HepG2 (cell line): ENCODE results near the gene MTMR3. TPM values are rescaled to one million over a fixed set of nuclear protein-coding genes. Genes with fewer than 3 reads are reported as not detected.

Source experiments
- ATAC-seq: fragments of 200-7000 bp; cut with Tn5 transposase; 3 replicates; pipeline ENCODE4 v1.9.1; 2020; ENCODE audit warnings: mild to moderate bottlenecking, moderate library complexity
- BruUV-seq: library from RNA; stranded (reverse); fragments of 400-500 nt; replicated peaks from 2 replicates; lab custom pipeline; 2021; lab: Mats Ljungman, UMichigan
- CTCF ChIA-PET: fragments of 300-600 bp; formaldehyde crosslinking; extraction: SDS; loops from one replicate; lab custom pipeline; 2021; ENCODE audit warnings: low total read pairs, inconsistent platforms, low intra/inter-chr PET ratio; lab: Yijun Ruan, JAX
- POLR2A ChIA-PET: fragments of 350-600 bp; sonication (Branson Sonifier 250); formaldehyde crosslinking; loops from one replicate; lab custom pipeline; 2020; ENCODE audit warnings: antibody characterized with exemption, inconsistent platforms; lab: Yijun Ruan, JAX
- DNase-seq: peaks from one replicate; pipeline ENCODE4 v3.0.0-alpha.2; 2015; ENCODE audit warnings: low spot score
- FAIRE-seq: peaks from 3 replicates; lab custom pipeline; 2011; peaks lifted over from hg19 to GRCh38; lab: Jason Lieb, UNC
- H2AFZ ChIP-seq: one replicate; pipeline ENCODE4 v1.6.1; 2011; ENCODE audit warnings: low read length, inconsistent platforms
- H3K27ac ChIP-seq: fragments of 300-600 bp; 3 replicates; pipeline ENCODE4 v1.8.0; 2011; ENCODE audit warnings: mixed run types, mild to moderate bottlenecking, mixed read lengths, low read length, inconsistent platforms; ENCODE audit not compliant: insufficient read depth; ENCODE audit errors: extremely low read length
- H3K27me3 ChIP-seq, 2 experiments: fragments of 200-600 bp in 1 of 2; 2 replicates in 1 of 2; 3 replicates in 1 of 2; pipeline versions ENCODE4 v1.6.0 to v1.8.0; 2011; ENCODE audit warnings: low read length in 2 of 2, mild to moderate bottlenecking in 2 of 2, moderate library complexity in 2 of 2, inconsistent platforms in 1 of 2; ENCODE audit not compliant: insufficient read depth in 2 of 2, control insufficient read depth in 1 of 2
- H3K36me3 ChIP-seq, 2 experiments: fragments of 200-600 bp in 1 of 2; replicated peaks in 1 of 2; 2 replicates in 1 of 2; 3 replicates in 1 of 2; pipeline versions ENCODE4 v1.5.1 to v1.8.0; 2011; ENCODE audit warnings: low read length in 2 of 2, inconsistent platforms in 1 of 2; ENCODE audit not compliant: insufficient read depth in 2 of 2, control insufficient read depth in 1 of 2
- H3K4me1 ChIP-seq: 2 replicates; pipeline ENCODE4 v1.5.1; 2012; ENCODE audit warnings: low read length, inconsistent platforms; ENCODE audit not compliant: insufficient read depth
- H3K4me2 ChIP-seq: 2 replicates; pipeline ENCODE4 v1.6.0; 2011; ENCODE audit warnings: low read depth, low read length, inconsistent platforms
- H3K4me3 ChIP-seq, 3 experiments: fragments of 200-600 bp in 1 of 3; sonication (generic), shearing (Covaris generic) in 1 of 3; replicated peaks in 1 of 3; 2 replicates each; pipeline ENCODE4 v1.5.1; 2011 to 2016; ENCODE audit warnings: low read length in 3 of 3, inconsistent platforms in 2 of 3, low read depth in 2 of 3, mild to moderate bottlenecking in 2 of 3, control low read depth in 1 of 3, mixed read lengths in 1 of 3; ENCODE audit not compliant: insufficient read depth in 1 of 3
- H3K79me2 ChIP-seq: one replicate; pipeline ENCODE4 v1.6.1; 2011; ENCODE audit warnings: low read length, inconsistent platforms; ENCODE audit not compliant: insufficient read depth
- H3K9ac ChIP-seq: 2 replicates; pipeline ENCODE4 v1.6.0; 2011; ENCODE audit warnings: mild to moderate bottlenecking, low read depth, low read length, inconsistent platforms; ENCODE audit not compliant: insufficient read depth
- H3K9me3 ChIP-seq: 2 replicates; pipeline ENCODE4 v1.5.1; 2012; ENCODE audit warnings: mild to moderate bottlenecking, low read length
- H4K20me1 ChIP-seq: 2 replicates; pipeline ENCODE4 v1.6.0; 2011; ENCODE audit warnings: inconsistent platforms, mild to moderate bottlenecking, low read length, moderate library complexity; ENCODE audit not compliant: insufficient read depth
- ARHGAP35 ChIP-seq: sonication (generic); formaldehyde crosslinking; IDR thresholded peaks from 2 replicates; pipeline ENCODE4 v1.9.0; 2022; ENCODE audit warnings: mild to moderate bottlenecking, inconsistent platforms, moderate library complexity, missing genetic modification reagents, borderline replicate concordance
- GTF3A ChIP-seq: sonication (generic); formaldehyde crosslinking; conservative IDR thresholded peaks from 2 replicates; pipeline ENCODE4 v1.4.0; 2020; ENCODE audit warnings: mild to moderate bottlenecking, missing genetic modification reagents
- REST ChIP-seq, 2 experiments: IDR thresholded peaks; 2 replicates each; pipeline ENCODE4 v1.6.1; 2011 to 2012; ENCODE audit warnings: low read length in 2 of 2, borderline replicate concordance in 1 of 2, low read depth in 1 of 2, mild to moderate bottlenecking in 1 of 2, moderate library complexity in 1 of 2
- SNAPC2 ChIP-seq: sonication (generic); formaldehyde crosslinking; IDR thresholded peaks from 2 replicates; pipeline ENCODE4 v1.8.1; 2022; ENCODE audit warnings: mild to moderate bottlenecking, missing genetic modification reagents
- SRSF9 ChIP-seq: fragments of 200-400 bp; formaldehyde crosslinking; IDR thresholded peaks from 2 replicates; pipeline ENCODE4 v1.6.1; 2018; ENCODE audit warnings: borderline replicate concordance, mild to moderate bottlenecking, low read depth, low read length; ENCODE audit not compliant: insufficient read depth, poor library complexity, severe bottlenecking
- WGBS: methylation state at CpG from one replicate; pipeline ENCODE4 v1.1.6; 2017; ENCODE audit warnings: low lambda C conversion rate; 5-methylcytosine and 5-hydroxymethylcytosine counted together
- in situ Hi-C: cut with HindIII; loops from 2 replicates; pipeline ENCODE4 v1.10.0; 2017; ENCODE audit warnings: low pct_unique_long_range_greater_than_20kb; ENCODE audit not compliant: extremely low pct_ligation_motif_present
- intact Hi-C: fragments of 100-400 bp; cut with micrococcal nuclease; formaldehyde crosslinking; loops from one replicate; pipeline ENCODE4 v1.10.0; 2022; ENCODE audit not compliant: unreplicated experiment
- polyA plus RNA-seq, 8 experiments: library from polyadenylated mRNA; depleted of rRNA in 3 of 8; stranded (reverse) in 7 of 8; unstranded in 1 of 8; fragments of >200 nt; fragmentation: Illumina TruSeq in 4 of 8; extraction: Trizol in 4 of 8; gene quantifications; 2 replicates each; pipeline versions ENCODE4 v1.2.1 to v1.2.3, GENCODE V29; 2011 to 2016; ENCODE audit warnings: low read depth in 4 of 8, missing spikeins in 1 of 8, mixed read lengths in 1 of 8; ENCODE audit not compliant: insufficient read depth in 1 of 8
- total RNA-seq, 5 experiments: library from RNA; depleted of rRNA; stranded (reverse); fragments of >200 nt; fragmentation: Illumina TruSeq; extraction: Trizol; gene quantifications; 2 replicates each; pipeline ENCODE4 v1.2.3, GENCODE V29; 2016; ENCODE audit warnings: low read depth in 1 of 5

The MTMR3 gene
- total and polyA plus RNA-seq, 2 of the 13 experiments (the other 11 are each of a cell fraction or from before 2014, with no cell fraction given): 12.6 to 24.8 TPM

DNA sequence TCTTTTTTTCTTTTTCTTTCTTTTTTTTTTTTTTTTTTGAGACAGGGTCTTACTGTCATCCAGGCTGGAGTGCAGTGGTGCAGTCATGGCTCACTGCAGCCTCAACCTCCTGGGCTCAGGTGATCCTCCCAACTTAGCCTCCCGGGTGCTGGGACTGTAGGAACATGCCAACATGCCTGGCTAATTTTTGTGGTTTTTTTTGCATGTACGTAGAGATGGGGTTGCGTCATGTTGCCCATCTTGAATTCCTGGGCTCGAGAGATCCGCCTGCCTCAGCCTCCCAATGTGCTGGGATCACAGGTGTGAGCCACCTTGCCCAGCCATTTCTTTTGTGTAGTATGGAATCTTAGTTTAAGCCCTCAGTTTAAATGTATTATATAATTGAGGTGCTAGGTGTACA, 20.4 kb downstream of the MTMR3 start (continued):
- TF ChIP-seq REST (IDR thresholded peaks at IDR 0.05; ENCODE audit: borderline replicate concordance in 1 of 2, low read depth in 1 of 2, low read length in 2 of 2) (no peak), GTF3A (no peak), SNAPC2 (CRISPR knock-in tag) (no peak)

DNA sequence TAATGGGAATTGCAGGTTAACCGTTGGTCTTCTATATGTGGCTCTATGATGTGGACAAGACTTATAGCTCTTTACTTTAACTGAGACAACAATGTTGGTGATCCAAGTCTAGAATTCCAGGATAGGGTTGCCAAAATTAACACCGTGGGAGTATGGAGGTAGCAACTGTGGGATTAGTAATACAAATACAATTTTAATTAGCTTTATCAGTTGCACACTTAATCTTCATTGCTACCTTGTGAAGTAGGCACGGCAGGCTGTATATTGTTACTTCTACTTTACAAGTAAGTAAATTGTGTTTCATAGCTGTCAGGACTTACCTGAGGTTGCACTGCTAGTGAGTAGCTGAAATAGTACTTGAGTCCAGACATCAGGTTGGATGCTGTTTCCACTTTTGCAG, 21.0 kb downstream of the MTMR3 start:
- ATAC-seq: no peak
- no peaks in the 10 kb centered on the region for H3K27me3 ChIP-seq
- CTCF ChIA-PET: no interaction called here
- H3K4me1 ChIP-seq: peaks cover 36% of the 10 kb centered on the region
- no TSS peak for BruUV-seq
- no peak overlapping the region for H2AFZ ChIP-seq
- H3K36me3 ChIP-seq: no peaks in the 10 kb centered on the region
- DNase-seq: no peak
- peaks cover 18% of the 10 kb centered on the region; the same call in 1 of the 2 replicates for H4K20me1 ChIP-seq
- H3K4me3 ChIP-seq: no peak overlapping the region
- no peaks in the 10 kb centered on the region for H3K9me3 ChIP-seq
- intact Hi-C loops: no loop called here
- no peak overlapping the region for H3K9ac ChIP-seq
- no peak overlapping the region for H3K27ac ChIP-seq
- in situ Hi-C loops: no loop called here
- no peak for TF ChIP-seq SRSF9
- no peak for TF ChIP-seq ARHGAP35 (CRISPR knock-in tag)
- TF ChIP-seq, all 625 proteins: peak for 0
- FAIRE-seq: no peak
- POLR2A ChIA-PET: interaction anchor here (0.8 kb wide), 1 partner anchor 141 kb away, joined by 3 read pairs; no protein-coding TSS in a partner anchor
- Histone ChIP-seq H3K4me2 (no peak overlapping the region), H3K79me2 (peaks cover 54% of the 10 kb centered on the region)
- WGBS: 98% methylated on average over 3 of the region's 3 CpGs
